ENCODE results near the gene PRKCA. TPM values are rescaled to one million over a fixed set of nuclear protein-coding genes. Genes with fewer than 3 reads are reported as not detected.

The PRKCA gene
- total and polyA plus RNA-seq, 9 of the 15 experiments (the other 6 are each of a cell fraction or from before 2014, with no cell fraction given) = 3.2 to 33.0 (median 17.8) TPM

DNA sequence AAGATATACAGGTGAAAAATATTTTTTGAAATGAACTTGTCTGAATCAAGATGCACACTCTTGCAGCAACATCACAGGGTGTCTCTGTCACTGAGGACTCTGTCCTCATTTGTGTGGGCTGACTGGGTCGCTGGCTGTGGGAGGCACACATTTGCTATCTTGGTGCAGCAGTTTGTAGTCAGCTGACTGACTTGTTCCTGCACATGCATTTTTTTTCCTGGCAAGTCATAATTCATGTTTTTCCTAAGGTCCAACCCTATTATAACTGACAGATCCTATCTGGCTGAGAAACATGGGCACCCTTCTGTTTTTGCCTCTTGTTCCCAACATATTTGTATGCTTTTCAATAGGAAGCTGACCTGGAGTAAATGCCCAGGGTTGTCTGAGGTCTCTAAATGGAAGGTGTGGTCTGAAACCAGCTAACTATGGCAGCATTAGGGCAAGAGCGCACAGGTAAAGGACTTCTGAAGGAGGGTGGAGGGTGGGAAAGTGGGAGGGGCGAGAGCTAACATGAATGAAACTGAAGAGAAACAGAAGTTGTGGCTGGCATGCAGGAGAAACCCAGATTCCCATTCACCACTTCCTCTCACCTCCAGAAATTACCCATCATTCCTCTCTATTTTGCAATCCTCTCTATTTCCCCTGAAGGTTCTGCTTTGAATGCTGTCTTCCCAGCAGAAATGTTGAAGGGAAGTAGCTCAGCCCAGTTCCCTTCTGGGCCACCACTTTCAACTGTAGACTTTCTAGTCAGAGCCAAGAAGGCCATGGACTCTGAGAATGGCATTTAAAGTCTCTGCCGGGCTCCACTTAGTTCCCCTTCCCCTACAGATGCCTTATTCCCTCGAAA is 166.1 kb downstream of the PRKCA start (continued):
- no peak for TF ChIP-seq NR2C2 (CRISPR knock-in tag; IDR thresholded peaks at IDR 0.05)
- no peak for TF ChIP-seq NR2C2 (tag; IDR thresholded peaks at IDR 0.05)
- no peak for TF ChIP-seq MAFK (IDR thresholded peaks at IDR 0.05; ENCODE audit: low read length)
- TF ChIP-seq TRIM28 (IDR thresholded peaks at IDR 0.05) = no peak
- TF ChIP-seq, protein P1, sequence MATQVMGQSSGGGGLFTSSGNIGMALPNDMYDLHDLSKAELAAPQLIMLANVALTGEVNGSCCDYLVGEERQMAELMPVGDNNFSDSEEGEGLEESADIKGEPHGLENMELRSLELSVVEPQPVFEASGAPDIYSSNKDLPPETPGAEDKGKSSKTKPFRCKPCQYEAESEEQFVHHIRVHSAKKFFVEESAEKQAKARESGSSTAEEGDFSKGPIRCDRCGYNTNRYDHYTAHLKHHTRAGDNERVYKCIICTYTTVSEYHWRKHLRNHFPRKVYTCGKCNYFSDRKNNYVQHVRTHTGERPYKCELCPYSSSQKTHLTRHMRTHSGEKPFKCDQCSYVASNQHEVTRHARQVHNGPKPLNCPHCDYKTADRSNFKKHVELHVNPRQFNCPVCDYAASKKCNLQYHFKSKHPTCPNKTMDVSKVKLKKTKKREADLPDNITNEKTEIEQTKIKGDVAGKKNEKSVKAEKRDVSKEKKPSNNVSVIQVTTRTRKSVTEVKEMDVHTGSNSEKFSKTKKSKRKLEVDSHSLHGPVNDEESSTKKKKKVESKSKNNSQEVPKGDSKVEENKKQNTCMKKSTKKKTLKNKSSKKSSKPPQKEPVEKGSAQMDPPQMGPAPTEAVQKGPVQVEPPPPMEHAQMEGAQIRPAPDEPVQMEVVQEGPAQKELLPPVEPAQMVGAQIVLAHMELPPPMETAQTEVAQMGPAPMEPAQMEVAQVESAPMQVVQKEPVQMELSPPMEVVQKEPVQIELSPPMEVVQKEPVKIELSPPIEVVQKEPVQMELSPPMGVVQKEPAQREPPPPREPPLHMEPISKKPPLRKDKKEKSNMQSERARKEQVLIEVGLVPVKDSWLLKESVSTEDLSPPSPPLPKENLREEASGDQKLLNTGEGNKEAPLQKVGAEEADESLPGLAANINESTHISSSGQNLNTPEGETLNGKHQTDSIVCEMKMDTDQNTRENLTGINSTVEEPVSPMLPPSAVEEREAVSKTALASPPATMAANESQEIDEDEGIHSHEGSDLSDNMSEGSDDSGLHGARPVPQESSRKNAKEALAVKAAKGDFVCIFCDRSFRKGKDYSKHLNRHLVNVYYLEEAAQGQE (IDR thresholded peaks at IDR 0.05; ENCODE audit: borderline replicate concordance) = peak; percentile 3; the same call in 1 of the 2 replicates
- TF ChIP-seq, protein P1 (CRISPR knock-in tag; IDR thresholded peaks at IDR 0.05; ENCODE audit: low read depth) = no peak
- TF ChIP-seq CCNT2 (IDR thresholded peaks at IDR 0.05; ENCODE audit: borderline replicate concordance, extremely low read depth, insufficient read length, low read depth, low read length) = peak; percentile 46
- no peak for TF ChIP-seq NFIX (CRISPR knock-in tag; IDR thresholded peaks at IDR 0.05; ENCODE audit: low read depth)
- peak; percentile 95 for TF ChIP-seq BHLHE40 (IDR thresholded peaks at IDR 0.05; ENCODE audit: low read length)
- TF ChIP-seq RAD51 (IDR thresholded peaks at IDR 0.05; ENCODE audit: borderline replicate concordance, low read depth) = peak; percentile 78
- TF ChIP-seq CEBPG (CRISPR knock-in tag; IDR thresholded peaks at IDR 0.05) = no peak
- peak in 1 of 2 experiments; percentile 64; a peak in 2 of 4 replicates for TF ChIP-seq CEBPG (tag; conservative IDR thresholded peaks at IDR 0.05 in 1 of 2, IDR thresholded peaks at IDR 0.05 in 1 of 2)
- peak; percentile 68; the same call in 1 of the 2 replicates for TF ChIP-seq TOE1 (IDR thresholded peaks at IDR 0.05; ENCODE audit: borderline replicate concordance)
- no peak for TF ChIP-seq TOE1 (CRISPR knock-in tag; IDR thresholded peaks at IDR 0.05; ENCODE audit: borderline replicate concordance, low read depth)
- no peak for TF ChIP-seq ZFPM2 (CRISPR knock-in tag; IDR thresholded peaks at IDR 0.05)
- TF ChIP-seq LEF1 (IDR thresholded peaks at IDR 0.05) = peak; percentile 88
- no peak for TF ChIP-seq BCL6 (CRISPR knock-in tag; IDR thresholded peaks at IDR 0.05)
- no peak for TF ChIP-seq ZNF212 (CRISPR knock-in tag; IDR thresholded peaks at IDR 0.05)
- TF ChIP-seq RFX7 (CRISPR knock-in tag; IDR thresholded peaks at IDR 0.05) = no peak
- peak; percentile 73; the same call in 1 of the 2 replicates for TF ChIP-seq FOXM1 (IDR thresholded peaks at IDR 0.05; ENCODE audit: low read depth)
- TF ChIP-seq FOXM1 (CRISPR knock-in tag; IDR thresholded peaks at IDR 0.05; ENCODE audit: low read depth) = no peak
- TF ChIP-seq SMARCA4 (IDR thresholded peaks at IDR 0.05) = peak; percentile 91
- TF ChIP-seq TAL1 (IDR thresholded peaks at IDR 0.05) = peak; percentile 84
- 0 out of 2 replicates have a peak, but pooled peaks have one; percentile 6 for TF ChIP-seq ETV1 (tag; conservative IDR thresholded peaks at IDR 0.05; ENCODE audit: low read depth)

All from K562 (cell line).